PC-3 (cell line): ENCODE data around the gene PLCB4. TPM values are rescaled to one million over a fixed set of nuclear protein-coding genes. Genes with fewer than 3 reads are reported as not detected.

Source experiments
- ATAC-seq: fragments of 200-7000 bp; cut with Tn5 transposase; 2 replicates; pipeline ENCODE4 v1.9.1; 2020; ENCODE audit warnings: mild to moderate bottlenecking, moderate library complexity
- BruUV-seq: library from RNA; stranded (reverse); fragments of 400-500 nt; replicated peaks from 2 replicates; lab custom pipeline; 2021; lab: Mats Ljungman, UMichigan
- CTCF ChIA-PET: fragments of 300-600 bp; sonication (Branson Sonifier 250); formaldehyde crosslinking; loops from one replicate; lab custom pipeline; 2022; ENCODE audit warnings: antibody characterized with exemption; lab: Charles Lee
- POLR2A ChIA-PET: fragments of 300-600 bp; sonication (Branson Sonifier 250); formaldehyde crosslinking; loops from one replicate; lab custom pipeline; 2022; ENCODE audit warnings: antibody characterized with exemption; ENCODE audit not compliant: unreplicated experiment; lab: Charles Lee
- DNase-seq: peaks from one replicate; pipeline ENCODE4 v3.0.0-alpha.2; 2015
- H2AFZ ChIP-seq: fragments of 300-600 bp; sonication (generic); 2 replicates; pipeline ENCODE4 v1.6.0; 2016; ENCODE audit warnings: antibody characterized with exemption, low read length
- H3F3A ChIP-seq: fragments of 300-600 bp; sonication (generic); one replicate; pipeline ENCODE4 v1.6.0; 2017; ENCODE audit warnings: antibody characterized with exemption, low read length, control low read depth, mild to moderate bottlenecking; ENCODE audit not compliant: unreplicated experiment
- H3K27ac ChIP-seq: fragments of 300-600 bp; sonication (generic); 2 replicates; pipeline ENCODE4 v1.5.1; 2016; ENCODE audit warnings: mild to moderate bottlenecking, low read length
- H3K27me3 ChIP-seq: fragments of 300-600 bp; sonication (generic); 2 replicates; pipeline ENCODE4 v1.6.1; 2016; ENCODE audit warnings: low read length, mixed read lengths
- H3K36me3 ChIP-seq: fragments of 300-600 bp; sonication (generic); 2 replicates; pipeline ENCODE4 v1.6.1; 2016; ENCODE audit warnings: low read depth, mixed run types, low read length, mixed read lengths
- H3K4me1 ChIP-seq: fragments of 300-600 bp; sonication (generic); 2 replicates; pipeline ENCODE4 v1.5.1; 2016; ENCODE audit warnings: low read length; ENCODE audit not compliant: insufficient read depth
- H3K4me2 ChIP-seq: fragments of 300-600 bp; sonication (generic); 2 replicates; pipeline ENCODE4 v1.6.0; 2016; ENCODE audit warnings: low read length
- H3K4me3 ChIP-seq: fragments of 300-600 bp; sonication (generic); 2 replicates; pipeline ENCODE4 v1.5.1; 2016; ENCODE audit warnings: mild to moderate bottlenecking, low read length, mixed read lengths
- H3K79me2 ChIP-seq: fragments of 300-600 bp; sonication (generic); 2 replicates; pipeline ENCODE4 v1.6.1; 2017; ENCODE audit warnings: low read length, mixed read lengths
- H3K9ac ChIP-seq: fragments of 300-600 bp; sonication (generic); 2 replicates; pipeline ENCODE4 v1.6.0; 2016; ENCODE audit warnings: mild to moderate bottlenecking, low read length
- H3K9me2 ChIP-seq: fragments of 300-600 bp; sonication (generic); replicated peaks from 2 replicates; pipeline ENCODE4 v1.6.1; 2016; ENCODE audit warnings: mixed run types, low read length, mixed read lengths
- H3K9me3 ChIP-seq: fragments of 300-600 bp; sonication (generic); 2 replicates; pipeline ENCODE4 v1.6.1; 2016; ENCODE audit warnings: low read length, mixed read lengths
- H4K20me1 ChIP-seq: fragments of 300-600 bp; sonication (generic); 2 replicates; pipeline ENCODE4 v1.6.1; 2016; ENCODE audit warnings: low read length, mixed read lengths
- CTCF ChIP-seq: fragments of 300-600 bp; sonication (generic); conservative IDR thresholded peaks from 2 replicates; pipeline ENCODE4 v1.5.1; 2017; ENCODE audit warnings: antibody characterized with exemption, low read depth, mild to moderate bottlenecking, low read length
- EZH2 ChIP-seq: fragments of 300-600 bp; sonication (generic); IDR thresholded peaks from one replicate; pipeline ENCODE4 v1.6.1; 2017; ENCODE audit warnings: antibody characterized with exemption, mild to moderate bottlenecking, low read length; ENCODE audit not compliant: unreplicated experiment
- EZH2phosphoT487 ChIP-seq: fragments of 300-600 bp; sonication (generic); IDR thresholded peaks from 2 replicates; pipeline ENCODE4 v1.6.1; 2018; ENCODE audit warnings: mild to moderate bottlenecking, antibody characterized with exemption, low read length, borderline replicate concordance
- intact Hi-C: fragments of 100-400 bp; cut with micrococcal nuclease; formaldehyde crosslinking; loops from 2 replicates; pipeline ENCODE4 v1.9.0; 2023
- total RNA-seq: library from RNA; depleted of rRNA; stranded (reverse); fragments of >200 nt; gene quantifications from 2 replicates; pipeline ENCODE4 v1.2.3, GENCODE V29; 2014

The PLCB4 gene
- total RNA-seq, 1 experiment from 2014 or later = 25.4 TPM

- no peaks in the 10 kb centered on the region for H3K4me1 ChIP-seq
- ChIA-PET POLR2A (no interaction called here), CTCF (no interaction called here)
- BruUV-seq = no TSS peak
- no peak overlapping the region for H3K9ac ChIP-seq
- intact Hi-C loops = no loop called here
- H3K36me3 ChIP-seq = peaks cover 12% of the 10 kb centered on the region; the same call in 1 of the 2 replicates
- no peaks in the 10 kb centered on the region for H3K79me2 ChIP-seq
- no peak for TF ChIP-seq EZH2
- TF ChIP-seq CTCF = no peak
- no peak for TF ChIP-seq EZH2phosphoT487
- no peaks in the 10 kb centered on the region for H4K20me1 ChIP-seq
- no peak overlapping the region for H3K27ac ChIP-seq
- 0 out of 2 replicates have a peak, but pooled peaks cover under 1% of the 10 kb centered on the region for H3K9me3 ChIP-seq
- no peaks in the 10 kb centered on the region for H3K9me2 ChIP-seq
- no peak overlapping the region for H2AFZ ChIP-seq
- no peak overlapping the region for H3K4me3 ChIP-seq
- no peaks in the 10 kb centered on the region for H3F3A ChIP-seq
- DNase-seq (no peak), ATAC-seq (no peak)
- H3K27me3 ChIP-seq = no peaks in the 10 kb centered on the region
- no peak overlapping the region for H3K4me2 ChIP-seq
Measured at GRCh38 chr20:9137001-9137400, 68.1 kb downstream of the PLCB4 start.

DNA sequence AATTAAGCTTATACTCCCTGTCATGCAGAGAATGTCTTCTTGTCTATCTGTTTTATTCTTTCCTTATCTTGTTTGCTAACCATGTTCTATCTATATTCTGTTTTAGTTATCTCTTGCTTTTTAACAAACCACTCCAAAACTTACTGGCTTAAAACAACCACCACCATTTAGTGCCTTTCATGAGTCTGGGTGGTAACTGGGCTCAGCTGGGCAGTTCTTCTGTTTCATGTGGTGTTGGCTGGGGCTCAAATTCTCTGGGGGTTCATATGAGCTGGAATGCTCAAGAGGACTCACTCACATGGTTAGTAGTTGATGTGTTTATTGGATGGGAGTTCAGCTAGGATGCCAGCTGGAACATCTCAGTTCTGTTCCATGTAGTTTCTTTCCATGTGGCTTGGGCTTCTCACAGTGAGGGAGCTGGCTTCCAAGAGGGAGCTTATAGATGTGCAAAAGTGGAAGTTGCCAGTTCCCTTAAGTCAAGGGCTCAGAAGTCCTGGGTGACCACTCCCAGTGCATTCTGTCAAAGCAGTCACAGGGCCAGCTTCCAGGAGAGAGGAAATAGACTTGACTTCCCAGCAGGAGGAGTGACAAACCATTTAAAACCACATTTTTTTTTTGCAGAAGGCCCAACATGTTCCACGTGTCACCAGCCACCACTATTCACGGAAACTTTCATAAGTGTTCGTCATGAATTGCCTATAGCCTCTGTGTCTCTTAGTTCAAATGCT, 70.4 kb downstream of the PLCB4 start:
- ATAC-seq = no peak
- H4K20me1 ChIP-seq = no peaks in the 10 kb centered on the region
- no peak overlapping the region for H2AFZ ChIP-seq
- BruUV-seq = no TSS peak
- TF ChIP-seq CTCF = no peak
- no peak for TF ChIP-seq EZH2
- TF ChIP-seq EZH2phosphoT487 = no peak
- H3K27ac ChIP-seq = no peak overlapping the region
- H3K4me2 ChIP-seq = no peak overlapping the region
- no peak for DNase-seq
- intact Hi-C loops = no loop called here
- H3K4me1 ChIP-seq = no peaks in the 10 kb centered on the region
- no peaks in the 10 kb centered on the region for H3K9me3 ChIP-seq
- CTCF ChIA-PET = no interaction called here
- H3K27me3 ChIP-seq = no peaks in the 10 kb centered on the region
- no peak overlapping the region for H3K4me3 ChIP-seq
- H3K36me3 ChIP-seq = 0 out of 2 replicates have a peak, but pooled peaks cover 6% of the 10 kb centered on the region
- H3K79me2 ChIP-seq = no peaks in the 10 kb centered on the region
- no peaks in the 10 kb centered on the region for H3F3A ChIP-seq
- POLR2A ChIA-PET = no interaction called here
- H3K9ac ChIP-seq = no peak overlapping the region
- H3K9me2 ChIP-seq = no peaks in the 10 kb centered on the region

DNA sequence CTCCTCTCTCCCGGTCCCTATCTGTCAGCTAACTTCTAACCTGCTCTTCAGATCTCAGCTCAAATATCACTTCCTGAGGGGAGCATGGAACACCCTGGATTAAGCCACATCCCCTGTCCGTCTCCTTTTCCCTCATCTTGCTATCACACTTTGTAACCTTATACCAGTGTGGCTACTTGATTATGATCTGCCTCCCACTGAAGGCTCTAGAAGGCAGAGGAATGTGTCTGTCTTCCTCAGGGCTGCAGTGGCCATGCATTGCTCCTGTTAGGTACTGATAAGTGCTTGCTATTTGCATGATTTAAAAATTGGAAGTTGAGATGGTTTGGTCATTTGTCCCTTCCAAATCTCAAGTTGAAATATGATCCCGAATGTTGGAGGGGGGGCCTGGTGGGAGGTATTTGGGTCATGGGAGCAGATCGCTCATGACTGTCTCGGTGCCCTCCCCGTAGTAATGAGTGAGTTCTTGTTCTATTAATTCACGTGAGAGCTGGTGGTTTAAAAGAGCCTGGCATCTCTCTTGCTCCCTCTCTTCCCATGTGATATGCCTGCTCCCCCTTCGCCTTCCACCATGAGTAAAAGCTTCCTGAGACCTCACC, 71.4 kb downstream of the PLCB4 start:
- no peak for DNase-seq
- ChIA-PET CTCF (no interaction called here), POLR2A (no interaction called here)
- H3K9me2 ChIP-seq = no peaks in the 10 kb centered on the region
- H3K27me3 ChIP-seq = no peaks in the 10 kb centered on the region
- no peaks in the 10 kb centered on the region for H4K20me1 ChIP-seq
- no peak overlapping the region for H2AFZ ChIP-seq
- no peak overlapping the region for H3K9ac ChIP-seq
- H3K4me1 ChIP-seq = no peaks in the 10 kb centered on the region
- no peak overlapping the region for H3K4me2 ChIP-seq
- H3K9me3 ChIP-seq = no peaks in the 10 kb centered on the region
- no peaks in the 10 kb centered on the region for H3F3A ChIP-seq
- H3K79me2 ChIP-seq = no peaks in the 10 kb centered on the region
- TF ChIP-seq EZH2 (no peak), CTCF (no peak), EZH2phosphoT487 (no peak)
- no peak overlapping the region for H3K27ac ChIP-seq
- intact Hi-C loops = no loop called here
- no TSS peak for BruUV-seq
- ATAC-seq = no peak
- H3K4me3 ChIP-seq = no peak overlapping the region
- H3K36me3 ChIP-seq = 0 out of 2 replicates have a peak, but pooled peaks cover 6% of the 10 kb centered on the region
